GM19372 (cell line): ENCODE data around the gene ITPR2.
"Not testable (repeated sequence)": the region's sequence is repeated elsewhere in the genome, so short reads cannot be mapped to it uniquely, and the experiment has no call there.

ENCODE experiments used
- ATAC-seq: cut with Tn5 transposase; IDR thresholded peaks from one replicate; pipeline ENCODE4 v1.9.1; 2021; ENCODE audit warnings: mild to moderate bottlenecking, low read depth, moderate library complexity; ENCODE audit not compliant: unreplicated experiment

Gene ITPR2

GRCh38 chr12:26851031-26851809, 18.2 kb upstream of the ITPR2 start:
- no peak for ATAC-seq

GRCh38 chr12:26848156-26848825, 15.3 kb upstream of the ITPR2 start:
- no peak for ATAC-seq

DNA sequence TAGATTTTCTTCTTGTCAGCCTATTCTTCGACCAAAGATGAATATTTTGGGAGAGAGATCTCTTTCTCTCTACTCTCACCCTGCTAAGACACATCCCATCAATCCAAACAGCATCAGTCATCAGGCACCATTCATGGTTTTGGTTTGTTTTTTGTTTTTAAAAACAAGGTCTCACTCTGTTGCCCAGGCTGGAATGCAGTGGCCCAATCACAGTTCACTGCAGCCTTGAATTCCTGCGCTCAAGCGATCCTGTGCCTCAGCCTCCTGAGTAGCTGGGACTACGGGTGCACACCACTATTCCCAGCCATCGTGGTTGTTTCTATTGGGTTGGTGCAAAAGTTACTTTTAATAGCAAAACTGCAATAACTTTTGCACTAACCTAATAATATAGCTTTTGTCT, 14.4 kb upstream of the ITPR2 start:
- no peak for ATAC-seq

DNA sequence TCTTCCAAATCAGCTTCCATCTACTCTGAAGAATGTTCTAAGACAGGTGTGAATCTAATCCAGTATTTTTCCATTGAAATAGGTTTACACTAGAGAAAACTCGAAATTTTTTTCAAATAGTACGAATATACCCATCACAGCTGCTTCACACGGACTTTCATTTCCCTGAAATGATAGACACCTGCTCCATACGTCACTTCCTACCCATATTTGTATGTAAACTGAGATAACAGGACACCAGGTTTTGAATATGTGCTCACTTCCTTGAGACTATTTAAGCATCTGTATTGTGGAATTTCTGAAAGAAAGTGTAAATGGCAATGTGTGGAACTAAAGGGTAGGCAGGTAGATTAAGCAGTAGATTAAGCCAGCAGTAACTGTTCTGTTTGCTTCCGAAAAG, 13.4 kb upstream of the ITPR2 start:
- ATAC-seq = no peak

DNA sequence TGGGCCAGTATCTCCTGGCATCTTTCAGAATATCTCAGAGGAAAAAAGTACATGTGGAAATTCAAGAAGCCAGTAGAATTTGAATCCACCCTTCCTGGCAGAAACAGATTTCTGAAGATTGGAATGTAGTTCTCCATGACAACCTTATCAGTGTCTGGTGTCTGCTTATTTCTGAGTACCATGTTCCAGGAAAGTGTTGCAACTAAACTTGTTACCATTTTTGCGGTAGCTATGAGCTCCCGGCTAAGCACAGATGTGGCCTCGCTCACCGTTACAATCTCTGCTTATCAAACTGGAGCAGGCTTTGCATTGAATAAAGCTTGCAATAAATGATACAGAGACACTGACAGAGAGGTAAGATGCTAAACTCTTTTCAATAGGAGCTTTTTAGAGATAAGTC, 13.0 kb upstream of the ITPR2 start:
- no peak for ATAC-seq

- no peak for ATAC-seq
Observed at GRCh38 chr12:26845057-26845666, 12.2 kb upstream of the ITPR2 start.

DNA sequence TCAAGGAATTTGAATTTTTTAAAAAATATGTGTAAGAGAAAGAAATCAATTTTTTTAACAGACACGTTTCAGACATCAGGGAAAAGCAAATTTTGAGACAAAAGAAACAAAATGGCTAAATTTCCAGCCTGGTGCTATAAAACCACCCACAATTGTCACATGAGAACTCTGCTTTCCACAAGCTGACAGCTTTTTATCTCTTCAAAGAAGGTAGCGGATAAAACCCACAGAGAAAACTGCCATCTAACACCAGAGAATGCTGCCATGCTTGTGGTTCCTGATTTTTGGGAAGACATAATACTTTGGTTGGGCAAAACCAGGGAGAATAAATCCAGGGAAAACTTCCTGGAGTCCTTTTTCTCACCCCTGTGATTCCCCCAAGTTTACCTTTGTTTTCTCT, 10.3 kb upstream of the ITPR2 start:
- no peak for ATAC-seq

GRCh38 chr12:26841085-26841484, 8.1 kb upstream of the ITPR2 start:
- no peak for ATAC-seq

DNA sequence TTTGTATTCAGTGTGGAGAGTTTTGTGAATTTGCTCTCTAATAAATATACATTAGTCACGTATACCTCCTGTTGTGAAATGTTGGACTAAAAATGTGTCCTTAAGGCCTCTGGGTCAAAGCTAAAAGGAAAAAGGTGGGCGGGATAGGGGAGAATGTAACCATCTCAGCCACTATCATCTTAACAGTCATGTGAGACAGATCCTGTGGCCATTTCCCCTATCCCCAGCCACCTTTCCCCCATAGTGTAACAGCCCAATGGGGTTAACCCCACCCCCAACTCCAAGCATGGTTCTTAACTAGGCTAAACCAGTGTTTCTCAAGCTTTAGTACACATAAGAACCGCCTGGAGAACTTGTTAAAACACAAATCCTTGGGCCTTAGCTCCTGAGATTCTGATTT, 6.5 kb upstream of the ITPR2 start:
- ATAC-seq = no peak

DNA sequence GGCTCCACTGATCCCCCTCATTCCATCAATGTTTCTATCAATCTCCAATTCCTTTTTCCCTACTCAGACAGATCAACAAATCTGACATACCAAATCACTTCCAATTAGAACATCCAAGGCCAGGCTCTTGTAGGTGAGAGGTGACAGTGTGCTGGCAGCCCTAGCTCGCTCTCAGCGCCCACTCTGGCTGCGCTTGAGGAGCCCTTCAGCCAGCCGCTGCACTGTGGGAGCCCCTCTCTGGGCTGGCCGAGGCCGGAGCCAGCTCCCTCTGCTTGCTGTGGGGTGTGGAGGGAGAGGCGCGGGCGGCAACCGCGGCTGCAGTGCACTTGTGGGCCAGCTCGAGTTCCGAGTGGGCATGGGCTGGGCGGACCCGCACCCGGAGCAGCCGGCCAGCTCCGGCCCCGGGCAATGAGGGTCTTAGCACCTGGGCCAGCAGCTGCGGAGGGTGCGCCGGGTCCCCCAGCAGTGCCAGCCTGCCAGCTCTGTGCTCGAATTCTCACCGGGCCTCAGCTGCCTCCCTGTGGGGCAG, 6.0 kb upstream of the ITPR2 start:
- no peak for ATAC-seq

GRCh38 chr12:26836201-26836600, 3.2 kb upstream of the ITPR2 start:
- ATAC-seq = no peak

DNA sequence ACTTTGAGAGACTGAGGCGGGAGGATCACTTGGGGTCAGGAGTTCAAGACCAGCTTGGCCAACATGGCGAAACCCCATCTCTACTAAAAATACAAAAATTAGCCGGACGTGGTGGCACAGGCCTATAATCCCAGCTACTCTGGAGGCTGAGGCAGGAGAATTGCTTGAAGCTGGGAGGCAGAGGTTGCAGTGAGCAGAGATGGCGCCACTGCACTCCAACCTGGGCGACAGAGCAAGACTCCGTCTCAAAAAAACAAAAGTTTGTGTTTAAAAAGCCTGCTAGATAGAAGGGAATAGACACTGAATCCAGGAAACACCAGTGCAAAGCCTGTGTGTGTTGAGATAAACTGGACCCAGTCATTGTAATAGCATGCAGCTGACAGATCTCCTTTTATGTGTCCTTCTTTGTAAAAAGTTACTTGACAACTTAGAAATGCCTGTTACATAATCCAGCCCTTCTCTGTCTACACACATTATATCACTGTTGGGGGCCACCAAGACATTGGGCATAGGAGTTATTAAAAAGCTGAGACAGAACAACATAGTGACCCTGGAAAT, 1.6 kb upstream of the ITPR2 start:
- ATAC-seq = not testable (repeated sequence)

GRCh38 chr12:26833743-26834490, 923 bp upstream of the ITPR2 start:
- ATAC-seq = no peak

- peak; percentile 41 for ATAC-seq
Observed at GRCh38 chr12:26831951-26832821, 808 bp downstream of the ITPR2 start.

GRCh38 chr12:26830783-26831551, 2.0 kb downstream of the ITPR2 start:
- ATAC-seq = no peak

DNA sequence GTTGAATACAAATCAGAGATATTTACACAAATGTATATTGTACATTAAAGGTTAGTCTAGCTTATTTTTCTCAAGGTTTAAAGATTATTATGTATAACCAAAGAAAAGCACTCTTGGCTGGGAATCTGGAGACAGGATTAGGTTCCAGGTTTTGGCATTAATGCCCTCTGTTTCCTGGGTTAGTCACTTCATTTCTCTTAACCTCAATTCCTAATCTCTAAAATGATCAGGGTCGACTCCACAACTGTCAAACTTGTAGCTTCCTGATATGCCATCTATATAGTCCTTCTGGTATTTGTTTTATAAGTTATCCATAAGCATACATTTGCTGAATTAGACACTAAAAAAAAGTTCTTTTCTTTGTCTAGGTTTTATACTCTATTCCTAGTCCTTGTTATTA, 2.6 kb downstream of the ITPR2 start:
- no peak for ATAC-seq

DNA sequence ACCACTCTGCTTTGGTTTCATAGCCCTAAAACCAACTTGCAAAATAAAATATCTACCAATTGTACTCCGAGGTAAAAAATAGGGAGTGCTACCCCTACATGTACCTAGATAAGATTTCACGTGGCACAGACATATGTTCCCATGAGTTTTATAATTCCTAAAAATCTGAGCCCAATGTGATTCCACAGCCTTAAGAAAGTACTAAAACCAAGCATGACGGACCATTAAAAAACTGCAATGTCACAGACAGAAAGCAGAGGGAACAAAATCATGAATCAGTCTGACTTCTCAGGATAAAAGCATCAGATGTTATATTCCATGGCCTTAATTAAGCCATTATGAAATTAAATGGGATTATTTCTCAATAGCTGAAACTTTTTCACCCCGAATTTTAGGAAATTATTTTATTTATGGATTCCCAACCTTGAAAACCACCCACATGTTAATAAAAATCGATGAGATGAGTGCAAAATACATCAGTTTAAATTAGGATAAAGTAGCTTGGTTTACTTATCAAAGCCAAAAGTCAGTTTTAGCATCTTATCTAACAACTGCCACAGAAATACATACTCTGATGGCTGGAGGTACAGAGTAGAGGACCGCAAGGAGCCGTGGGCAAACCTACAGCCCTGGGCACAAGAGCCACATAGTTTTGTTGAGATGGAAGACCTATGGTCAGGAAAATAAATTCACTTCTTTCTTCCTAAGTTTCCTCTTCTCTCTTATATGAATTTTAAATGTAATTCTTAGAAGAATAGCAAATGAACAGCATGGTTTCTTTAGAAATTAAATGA, 4.5 kb downstream of the ITPR2 start:
- ATAC-seq = no peak

- ATAC-seq = no peak
Observed at GRCh38 chr12:26826437-26826836, 6.6 kb downstream of the ITPR2 start.
